Calu3 (cell line): Measurements from ENCODE around the gene CCDC91. TPM values are rescaled to one million over a fixed set of nuclear protein-coding genes. Genes with fewer than 3 reads are reported as not detected.

Experiments used
- BruUV-seq: library from RNA; stranded (reverse); fragments of 400-500 nt; replicated peaks from 2 replicates; lab custom pipeline; 2021; lab: Mats Ljungman, UMichigan
- CTCF ChIA-PET: fragments of 300-600 bp; sonication (Branson Sonifier 250); formaldehyde crosslinking; loops from one replicate; lab custom pipeline; 2022; ENCODE audit warnings: antibody characterized with exemption; lab: Charles Lee
- DNase-seq: peaks from one replicate; pipeline ENCODE4 v3.0.0; 2022
- H3K27ac Mint-ChIP-seq: one replicate; pipeline ENCODE4 v1.8.0; 2022; ENCODE audit warnings: mixed read lengths; ENCODE audit not compliant: unreplicated experiment
- H3K27me3 Mint-ChIP-seq: one replicate; pipeline ENCODE4 v1.8.0; 2022; ENCODE audit warnings: mixed read lengths; ENCODE audit not compliant: unreplicated experiment
- H3K36me3 Mint-ChIP-seq: one replicate; pipeline ENCODE4 v1.8.0; 2022; ENCODE audit warnings: mild to moderate bottlenecking, moderate library complexity, mixed read lengths; ENCODE audit not compliant: insufficient read depth, unreplicated experiment
- H3K4me1 Mint-ChIP-seq: one replicate; pipeline ENCODE4 v1.8.0; 2022; ENCODE audit warnings: mild to moderate bottlenecking, low read depth, mixed read lengths; ENCODE audit not compliant: unreplicated experiment
- H3K4me3 Mint-ChIP-seq: one replicate; pipeline ENCODE4 v1.8.0; 2022; ENCODE audit warnings: mild to moderate bottlenecking, low read depth, moderate library complexity, mixed read lengths; ENCODE audit not compliant: unreplicated experiment
- H3K9me3 Mint-ChIP-seq: one replicate; pipeline ENCODE4 v1.8.0; 2022; ENCODE audit warnings: low read depth, mixed read lengths; ENCODE audit not compliant: unreplicated experiment
- intact Hi-C: fragments of 100-400 bp; cut with micrococcal nuclease; formaldehyde crosslinking; loops from one replicate; pipeline ENCODE4 v1.10.0; 2022; ENCODE audit not compliant: unreplicated experiment
- total RNA-seq: library from RNA; stranded (reverse); gene quantifications from 2 replicates; pipeline ENCODE4 v1.2.3, GENCODE V29; 2022
- TF ChIP-seq, protein P1 (sequence below): fragments of 200-600 bp; IDR thresholded peaks from one replicate; pipeline ENCODE4 v1.8.0; 2022; ENCODE audit warnings: antibody characterized with exemption; ENCODE audit not compliant: unreplicated experiment

CCDC91 gene
- total RNA-seq, 1 experiment from 2014 or later = 25.6 TPM

DNA sequence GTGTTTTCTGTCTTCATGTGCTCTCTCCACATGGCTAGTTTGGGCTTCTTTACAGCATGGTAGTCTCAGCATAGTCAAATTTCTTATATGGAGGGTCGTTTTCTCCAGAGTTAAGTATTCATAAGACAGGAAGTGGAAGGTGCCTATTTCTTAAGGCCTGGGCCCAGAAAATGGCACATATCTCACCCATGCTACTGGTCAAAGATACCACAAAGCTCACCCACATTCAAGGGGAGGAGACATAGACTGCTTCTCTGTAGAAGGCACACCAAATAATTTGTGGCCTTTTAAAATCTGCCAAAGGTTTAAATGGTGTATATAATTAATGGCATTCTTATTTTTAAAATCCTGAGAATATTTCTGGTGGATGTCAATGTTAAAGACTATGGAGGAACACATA lies 44.8 kb downstream of the CCDC91 start:
- Mint-ChIP-seq H3K36me3 (no peaks in the 10 kb centered on the region), H3K27ac (no peak overlapping the region), H3K4me3 (no peak overlapping the region), H3K9me3 (no peaks in the 10 kb centered on the region), H3K4me1 (no peaks in the 10 kb centered on the region), H3K27me3 (no peaks in the 10 kb centered on the region)
- TF ChIP-seq, protein P1, sequence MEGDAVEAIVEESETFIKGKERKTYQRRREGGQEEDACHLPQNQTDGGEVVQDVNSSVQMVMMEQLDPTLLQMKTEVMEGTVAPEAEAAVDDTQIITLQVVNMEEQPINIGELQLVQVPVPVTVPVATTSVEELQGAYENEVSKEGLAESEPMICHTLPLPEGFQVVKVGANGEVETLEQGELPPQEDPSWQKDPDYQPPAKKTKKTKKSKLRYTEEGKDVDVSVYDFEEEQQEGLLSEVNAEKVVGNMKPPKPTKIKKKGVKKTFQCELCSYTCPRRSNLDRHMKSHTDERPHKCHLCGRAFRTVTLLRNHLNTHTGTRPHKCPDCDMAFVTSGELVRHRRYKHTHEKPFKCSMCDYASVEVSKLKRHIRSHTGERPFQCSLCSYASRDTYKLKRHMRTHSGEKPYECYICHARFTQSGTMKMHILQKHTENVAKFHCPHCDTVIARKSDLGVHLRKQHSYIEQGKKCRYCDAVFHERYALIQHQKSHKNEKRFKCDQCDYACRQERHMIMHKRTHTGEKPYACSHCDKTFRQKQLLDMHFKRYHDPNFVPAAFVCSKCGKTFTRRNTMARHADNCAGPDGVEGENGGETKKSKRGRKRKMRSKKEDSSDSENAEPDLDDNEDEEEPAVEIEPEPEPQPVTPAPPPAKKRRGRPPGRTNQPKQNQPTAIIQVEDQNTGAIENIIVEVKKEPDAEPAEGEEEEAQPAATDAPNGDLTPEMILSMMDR = no peak
- BruUV-seq = no TSS peak
- CTCF ChIA-PET = interaction anchor here (0.7 kb wide), 1 partner anchor 181 kb away, joined by 4 read pairs; no protein-coding TSS in a partner anchor
- no peak for DNase-seq
- intact Hi-C loops = loop anchor here (10.0 kb wide), 1 partner anchor 60 kb away; no protein-coding TSS in a partner anchor

DNA sequence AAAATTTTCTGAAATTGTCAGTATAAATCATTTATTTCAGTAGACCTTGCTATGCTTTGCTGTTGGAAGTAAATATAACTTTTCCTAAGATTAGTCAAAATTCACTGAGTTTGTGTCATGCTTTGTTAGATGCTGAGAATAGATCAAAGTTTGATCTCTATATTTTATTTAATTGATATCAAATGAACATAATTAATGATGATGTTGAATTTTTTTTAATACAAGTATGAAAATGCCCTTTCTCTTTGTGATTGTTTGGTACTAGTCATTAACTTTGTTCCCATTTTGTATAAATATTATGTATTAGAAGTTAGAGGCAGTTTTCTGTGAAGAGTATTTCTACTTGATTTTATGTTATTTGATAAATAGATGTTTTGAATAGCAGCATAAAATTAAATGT lies 45.7 kb downstream of the CCDC91 start:
- no TSS peak for BruUV-seq
- Mint-ChIP-seq H3K4me1 (no peaks in the 10 kb centered on the region), H3K27me3 (no peaks in the 10 kb centered on the region), H3K4me3 (no peak overlapping the region), H3K27ac (no peak overlapping the region), H3K9me3 (no peaks in the 10 kb centered on the region), H3K36me3 (no peaks in the 10 kb centered on the region)
- intact Hi-C loops = loop anchor here (2.0 to 10.0 kb wide), 2 partner anchors 59 to 637 kb away; no protein-coding TSS in a partner anchor
- TF ChIP-seq, protein P1 = no peak
- CTCF ChIA-PET = no interaction called here
- no peak for DNase-seq

DNA sequence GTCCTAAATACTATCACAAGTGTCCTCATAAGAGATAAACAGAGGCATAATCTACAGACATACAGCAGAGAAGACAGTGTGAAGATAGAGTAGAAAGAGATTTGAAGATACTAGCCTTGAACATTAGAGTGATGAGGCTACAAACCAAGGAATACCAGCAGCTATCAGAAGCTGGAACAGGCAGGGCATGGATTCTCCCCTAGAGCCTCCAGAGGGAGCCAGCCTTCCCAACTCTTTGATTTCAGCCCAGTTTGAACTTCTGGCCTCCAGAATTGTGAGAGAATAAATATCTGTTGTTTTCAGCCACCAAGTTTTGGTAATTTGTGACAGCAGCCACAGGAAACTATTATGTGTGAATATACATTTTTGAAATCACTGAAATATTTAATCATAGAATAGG lies 47.2 kb downstream of the CCDC91 start:
- no peaks in the 10 kb centered on the region for H3K9me3 Mint-ChIP-seq
- intact Hi-C loops = loop anchor here (2.0 to 10.0 kb wide), 2 partner anchors 57 to 635 kb away; no protein-coding TSS in a partner anchor
- CTCF ChIA-PET = no interaction called here
- DNase-seq = peak; percentile 5
- TF ChIP-seq, protein P1 = no peak
- no peaks in the 10 kb centered on the region for H3K36me3 Mint-ChIP-seq
- H3K27me3 Mint-ChIP-seq = no peaks in the 10 kb centered on the region
- no peaks in the 10 kb centered on the region for H3K4me1 Mint-ChIP-seq
- BruUV-seq = no TSS peak
- no peak overlapping the region for H3K27ac Mint-ChIP-seq
- H3K4me3 Mint-ChIP-seq = no peak overlapping the region

DNA sequence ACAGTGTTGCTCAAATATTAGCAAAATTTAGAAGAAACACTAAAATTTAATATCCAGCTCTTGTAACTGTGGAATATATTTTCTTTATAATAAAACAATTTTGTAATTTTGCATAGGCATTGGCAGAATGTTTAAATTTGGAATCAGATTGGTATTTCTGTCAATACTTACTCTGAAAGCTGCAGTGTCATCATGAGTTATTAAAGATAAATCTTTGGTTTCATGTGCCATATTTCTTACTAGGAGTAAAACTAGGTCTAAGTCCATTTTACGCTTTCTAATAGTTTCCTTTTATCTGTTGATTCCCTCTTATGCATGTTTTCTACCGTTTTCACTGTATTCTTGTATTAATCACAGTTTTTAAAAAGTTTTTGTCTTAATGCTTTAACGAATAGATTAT lies 49.7 kb downstream of the CCDC91 start:
- no peaks in the 10 kb centered on the region for H3K4me1 Mint-ChIP-seq
- no peaks in the 10 kb centered on the region for H3K27me3 Mint-ChIP-seq
- no peak for DNase-seq
- CTCF ChIA-PET = no interaction called here
- no peak overlapping the region for H3K4me3 Mint-ChIP-seq
- no peak overlapping the region for H3K27ac Mint-ChIP-seq
- BruUV-seq = no TSS peak
- intact Hi-C loops = loop anchor here (10.0 kb wide), 1 partner anchor 55 kb away; no protein-coding TSS in a partner anchor
- H3K9me3 Mint-ChIP-seq = no peaks in the 10 kb centered on the region
- TF ChIP-seq, protein P1 = no peak
- no peaks in the 10 kb centered on the region for H3K36me3 Mint-ChIP-seq
